ENCODE measurements around the gene TRIM50.
"Not testable (repeated sequence)": the region's sequence is repeated elsewhere in the genome, so short reads cannot be mapped to it uniquely, and the experiment has no call there.

TRIM50 gene

DNA sequence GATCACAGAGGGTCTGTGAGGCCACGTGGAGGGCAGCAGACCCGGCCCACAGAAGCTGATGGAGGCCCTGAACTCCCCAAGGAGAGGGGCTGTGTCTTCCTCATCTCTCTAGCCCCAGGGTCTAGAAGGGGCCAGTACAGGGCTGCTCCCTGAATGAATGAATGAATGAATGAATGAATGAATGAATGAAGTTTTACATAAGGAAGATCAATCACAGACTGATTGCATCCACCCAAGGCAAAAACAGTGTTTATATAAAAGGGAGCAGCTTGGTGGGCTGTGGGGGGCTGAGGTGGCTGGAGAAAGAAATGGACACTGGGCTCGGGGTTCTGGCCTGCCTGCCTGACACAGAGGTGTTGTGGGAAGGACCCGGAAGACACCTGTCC is 14.4 kb downstream of the TRIM50 start:
- H3K9me2 ChIP-seq (replicated peaks; ENCODE audit: insufficient read depth, low read length): no peaks in the 10 kb centered on the region
- no peaks in the 10 kb centered on the region for H3F3A ChIP-seq (ENCODE audit: insufficient read depth)
- H3K27ac ChIP-seq (ENCODE audit: low read depth, low read length): no peak overlapping the region

DNA sequence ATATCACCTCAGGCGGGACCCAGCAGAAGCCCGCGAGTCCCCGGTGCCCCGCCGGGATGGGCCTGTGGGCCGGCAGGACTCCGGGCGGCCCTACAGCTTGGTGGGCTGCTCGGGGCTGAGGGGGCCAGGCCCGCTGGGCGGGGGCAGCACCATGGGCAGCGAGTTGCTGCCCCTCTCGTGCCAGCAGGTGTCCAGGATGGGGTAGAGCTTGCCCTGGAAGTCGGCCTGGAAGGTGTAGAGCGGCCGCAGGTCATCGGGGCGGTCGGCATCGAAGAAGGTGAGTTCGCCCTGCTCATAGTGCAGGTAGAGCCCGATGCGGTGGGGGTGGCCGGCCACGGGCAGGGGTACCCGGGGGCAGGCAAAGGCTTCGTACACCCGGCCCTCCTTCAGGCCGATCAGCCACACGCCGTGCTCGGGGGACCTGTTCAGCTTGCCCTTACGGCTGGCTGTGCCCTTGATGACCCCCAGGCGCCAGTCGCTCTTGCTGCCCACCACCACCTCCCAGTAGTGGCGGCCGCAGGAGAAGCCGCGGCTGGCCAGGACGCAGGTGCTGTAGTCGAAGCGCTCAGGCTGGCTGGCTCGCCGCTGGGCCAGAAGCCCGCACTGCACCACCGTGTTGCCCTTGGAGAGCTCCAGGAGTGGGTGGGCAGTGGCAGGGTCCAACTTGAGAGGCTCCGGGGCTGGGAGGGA is 14.9 kb downstream of the TRIM50 start:
- Histone ChIP-seq H3K36me3 (ENCODE audit: low read length) (no peaks in the 10 kb centered on the region), H3K79me2 (ENCODE audit: insufficient read depth, low read length) (peaks cover 7% of the 10 kb centered on the region), H2AFZ (ENCODE audit: low read depth, low read length, severe bottlenecking) (no peak overlapping the region), H3K27ac (ENCODE audit: low read depth, low read length) (no peak overlapping the region), H3K9me3 (ENCODE audit: insufficient read depth, low read length) (no peaks in the 10 kb centered on the region), H3K9me2 (replicated peaks; ENCODE audit: insufficient read depth, low read length) (no peaks in the 10 kb centered on the region), H3K4me2 (ENCODE audit: low read depth, low read length, poor library complexity, severe bottlenecking) (no peak overlapping the region), H4K20me1 (ENCODE audit: low read depth, low read length) (no peaks in the 10 kb centered on the region), H3F3A (ENCODE audit: insufficient read depth) (no peaks in the 10 kb centered on the region), H3K27me3 (ENCODE audit: low read length) (no peaks in the 10 kb centered on the region), H3K4me3 (ENCODE audit: insufficient read depth, low read length, poor library complexity, severe bottlenecking) (no peak overlapping the region), H3K9ac (ENCODE audit: low read length) (no peak overlapping the region)
- TF ChIP-seq EZH2phosphoT487 (conservative IDR thresholded peaks at IDR 0.05; ENCODE audit: low read length): no peak
- TF ChIP-seq, protein P1, sequence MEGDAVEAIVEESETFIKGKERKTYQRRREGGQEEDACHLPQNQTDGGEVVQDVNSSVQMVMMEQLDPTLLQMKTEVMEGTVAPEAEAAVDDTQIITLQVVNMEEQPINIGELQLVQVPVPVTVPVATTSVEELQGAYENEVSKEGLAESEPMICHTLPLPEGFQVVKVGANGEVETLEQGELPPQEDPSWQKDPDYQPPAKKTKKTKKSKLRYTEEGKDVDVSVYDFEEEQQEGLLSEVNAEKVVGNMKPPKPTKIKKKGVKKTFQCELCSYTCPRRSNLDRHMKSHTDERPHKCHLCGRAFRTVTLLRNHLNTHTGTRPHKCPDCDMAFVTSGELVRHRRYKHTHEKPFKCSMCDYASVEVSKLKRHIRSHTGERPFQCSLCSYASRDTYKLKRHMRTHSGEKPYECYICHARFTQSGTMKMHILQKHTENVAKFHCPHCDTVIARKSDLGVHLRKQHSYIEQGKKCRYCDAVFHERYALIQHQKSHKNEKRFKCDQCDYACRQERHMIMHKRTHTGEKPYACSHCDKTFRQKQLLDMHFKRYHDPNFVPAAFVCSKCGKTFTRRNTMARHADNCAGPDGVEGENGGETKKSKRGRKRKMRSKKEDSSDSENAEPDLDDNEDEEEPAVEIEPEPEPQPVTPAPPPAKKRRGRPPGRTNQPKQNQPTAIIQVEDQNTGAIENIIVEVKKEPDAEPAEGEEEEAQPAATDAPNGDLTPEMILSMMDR (IDR thresholded peaks at IDR 0.05; ENCODE audit: insufficient read depth, low read length, poor library complexity, severe bottlenecking): no peak

More for the DNA sequence above, 14.4 kb downstream of the TRIM50 start:
- H4K20me1 ChIP-seq (ENCODE audit: low read depth, low read length): no peaks in the 10 kb centered on the region
- H3K36me3 ChIP-seq (ENCODE audit: low read length): no peaks in the 10 kb centered on the region
- H3K9ac ChIP-seq (ENCODE audit: low read length): no peak overlapping the region
- no peak overlapping the region for H3K4me3 ChIP-seq (ENCODE audit: insufficient read depth, low read length, poor library complexity, severe bottlenecking)
- no peak overlapping the region for H3K4me2 ChIP-seq (ENCODE audit: low read depth, low read length, poor library complexity, severe bottlenecking)
- H3K27me3 ChIP-seq (ENCODE audit: low read length): no peaks in the 10 kb centered on the region
- H3K9me3 ChIP-seq (ENCODE audit: insufficient read depth, low read length): no peaks in the 10 kb centered on the region
- H3K79me2 ChIP-seq (ENCODE audit: insufficient read depth, low read length): peaks cover 2% of the 10 kb centered on the region; the same call in 1 of the 2 replicates
- H2AFZ ChIP-seq (ENCODE audit: low read depth, low read length, severe bottlenecking): no peak overlapping the region
- no peak for TF ChIP-seq EZH2phosphoT487 (conservative IDR thresholded peaks at IDR 0.05; ENCODE audit: low read length)
- TF ChIP-seq, protein P1 (IDR thresholded peaks at IDR 0.05; ENCODE audit: insufficient read depth, low read length, poor library complexity, severe bottlenecking): no peak

DNA sequence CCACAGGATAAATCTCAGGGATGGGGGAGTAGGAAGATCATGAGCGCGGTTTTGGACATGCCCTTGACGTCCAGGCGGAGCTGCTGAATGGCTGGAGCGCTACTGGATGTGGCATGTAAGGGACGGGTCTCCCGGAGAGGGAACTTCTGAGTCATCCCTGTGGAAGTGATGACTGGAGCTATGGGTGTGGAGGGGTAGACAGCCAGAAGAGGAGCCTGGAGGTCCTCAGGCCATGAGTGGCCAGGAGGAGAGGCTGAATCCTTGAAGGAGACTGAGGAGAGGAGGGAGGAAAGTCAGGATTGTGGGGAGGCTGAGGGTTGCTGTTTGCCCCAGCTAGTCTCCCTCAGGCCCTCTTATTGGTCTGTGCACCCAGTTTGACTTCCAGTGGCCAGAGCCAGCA is 16.5 kb downstream of the TRIM50 start:
- not testable (repeated sequence) for H3K9me2 ChIP-seq (replicated peaks; ENCODE audit: insufficient read depth, low read length); H3K9me3 ChIP-seq (ENCODE audit: insufficient read depth, low read length); H3F3A ChIP-seq (ENCODE audit: insufficient read depth); H3K27me3 ChIP-seq (ENCODE audit: low read length); H3K36me3 ChIP-seq (ENCODE audit: low read length); H3K4me3 ChIP-seq (ENCODE audit: insufficient read depth, low read length, poor library complexity, severe bottlenecking); H4K20me1 ChIP-seq (ENCODE audit: low read depth, low read length); H2AFZ ChIP-seq (ENCODE audit: low read depth, low read length, severe bottlenecking); H3K4me2 ChIP-seq (ENCODE audit: low read depth, low read length, poor library complexity, severe bottlenecking); H3K9ac ChIP-seq (ENCODE audit: low read length); H3K27ac ChIP-seq (ENCODE audit: low read depth, low read length)
- H3K79me2 ChIP-seq (ENCODE audit: insufficient read depth, low read length): peaks cover 23% of the 10 kb centered on the region

DNA sequence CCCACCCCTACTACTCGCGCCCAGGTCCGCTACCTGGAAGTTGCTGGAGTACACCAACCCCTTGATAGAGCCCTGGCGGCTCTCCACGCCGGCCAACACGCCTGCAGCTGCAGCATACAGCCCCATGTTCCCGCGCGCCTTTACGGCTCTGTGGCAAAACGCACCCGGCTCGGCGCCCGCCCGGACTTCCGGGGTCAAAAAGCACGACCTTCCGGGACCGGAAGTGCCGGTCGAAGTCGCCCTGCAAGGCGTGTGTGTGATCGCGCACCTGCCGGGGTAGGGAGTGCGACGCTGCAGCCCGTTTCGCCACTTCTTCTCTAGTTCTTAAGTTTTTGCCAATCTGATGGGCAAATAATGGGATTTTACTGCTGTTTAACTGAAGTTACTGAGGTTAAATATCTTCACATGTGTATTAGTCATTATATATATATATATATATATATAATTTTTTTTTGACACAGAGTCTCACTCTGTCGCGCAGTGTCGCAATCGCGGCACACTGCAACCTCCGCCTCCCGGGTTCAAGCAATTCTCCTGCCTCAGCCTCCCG is 19.1 kb downstream of the TRIM50 start, which contains the start of gene NSUN5:
TSS of gene NSUN5 (minus strand) at position 162 of the 550 bp plus-strand sequence. CDS start at position 126, 36 bp downstream.
- H3K9me2 ChIP-seq (replicated peaks; ENCODE audit: insufficient read depth, low read length): no peaks in the 10 kb centered on the region
- H3K9me3 ChIP-seq (ENCODE audit: insufficient read depth, low read length): no peaks in the 10 kb centered on the region
- no peak for TF ChIP-seq EZH2phosphoT487 (conservative IDR thresholded peaks at IDR 0.05; ENCODE audit: low read length)
- TF ChIP-seq, protein P1 (IDR thresholded peaks at IDR 0.05; ENCODE audit: insufficient read depth, low read length, poor library complexity, severe bottlenecking): no peak
- peak within 1 kb of the TSS; percentile 56 for H2AFZ ChIP-seq (ENCODE audit: low read depth, low read length, severe bottlenecking)
- no peaks in the 10 kb centered on the region for H3K27me3 ChIP-seq (ENCODE audit: low read length)
- H4K20me1 ChIP-seq (ENCODE audit: low read depth, low read length): no peaks in the 10 kb centered on the region
- H3K9ac ChIP-seq (ENCODE audit: low read length): peak within 1 kb of the TSS; percentile 75
- H3K79me2 ChIP-seq (ENCODE audit: insufficient read depth, low read length): peaks cover 25% of the 10 kb centered on the region
- no peaks in the 10 kb centered on the region for H3K36me3 ChIP-seq (ENCODE audit: low read length)
- H3K4me3 ChIP-seq (ENCODE audit: insufficient read depth, low read length, poor library complexity, severe bottlenecking): peak within 1 kb of the TSS; percentile 86
- peak within 1 kb of the TSS; percentile 63 for H3K4me2 ChIP-seq (ENCODE audit: low read depth, low read length, poor library complexity, severe bottlenecking)
- peak within 1 kb of the TSS; percentile 67 for H3K27ac ChIP-seq (ENCODE audit: low read depth, low read length)
- no peaks in the 10 kb centered on the region for H3F3A ChIP-seq (ENCODE audit: insufficient read depth)

All from SU-DHL-6 (cell line).